HG03565 (cell line): ENCODE data around the gene ITGA4.
A peak's percentile ranks its signal among the peaks of the same experiment; 100 is the strongest.
"Not testable (repeated sequence)": the region's sequence is repeated elsewhere in the genome, so short reads cannot be mapped to it uniquely, and the experiment has no call there.

Source experiments
- ATAC-seq: cut with Tn5 transposase; IDR thresholded peaks from one replicate; pipeline ENCODE4 v1.9.1; 2021; ENCODE audit warnings: mild to moderate bottlenecking, moderate library complexity; ENCODE audit not compliant: unreplicated experiment

The ITGA4 gene

DNA sequence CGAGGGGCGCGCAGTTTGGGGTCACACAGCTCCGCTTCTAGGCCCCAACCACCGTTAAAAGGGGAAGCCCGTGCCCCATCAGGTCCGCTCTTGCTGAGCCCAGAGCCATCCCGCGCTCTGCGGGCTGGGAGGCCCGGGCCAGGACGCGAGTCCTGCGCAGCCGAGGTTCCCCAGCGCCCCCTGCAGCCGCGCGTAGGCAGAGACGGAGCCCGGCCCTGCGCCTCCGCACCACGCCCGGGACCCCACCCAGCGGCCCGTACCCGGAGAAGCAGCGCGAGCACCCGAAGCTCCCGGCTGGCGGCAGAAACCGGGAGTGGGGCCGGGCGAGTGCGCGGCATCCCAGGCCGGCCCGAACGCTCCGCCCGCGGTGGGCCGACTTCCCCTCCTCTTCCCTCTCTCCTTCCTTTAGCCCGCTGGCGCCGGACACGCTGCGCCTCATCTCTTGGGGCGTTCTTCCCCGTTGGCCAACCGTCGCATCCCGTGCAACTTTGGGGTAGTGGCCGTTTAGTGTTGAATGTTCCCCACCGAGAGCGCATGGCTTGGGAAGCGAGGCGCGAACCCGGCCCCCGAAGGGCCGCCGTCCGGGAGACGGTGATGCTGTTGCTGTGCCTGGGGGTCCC is at the start of gene ITGA4:
TSS of gene ITGA4 (plus strand) at position 266 of the 620 bp plus-strand sequence. CDS start at position 535, 269 bp downstream.
- peak; percentile 49 for ATAC-seq

DNA sequence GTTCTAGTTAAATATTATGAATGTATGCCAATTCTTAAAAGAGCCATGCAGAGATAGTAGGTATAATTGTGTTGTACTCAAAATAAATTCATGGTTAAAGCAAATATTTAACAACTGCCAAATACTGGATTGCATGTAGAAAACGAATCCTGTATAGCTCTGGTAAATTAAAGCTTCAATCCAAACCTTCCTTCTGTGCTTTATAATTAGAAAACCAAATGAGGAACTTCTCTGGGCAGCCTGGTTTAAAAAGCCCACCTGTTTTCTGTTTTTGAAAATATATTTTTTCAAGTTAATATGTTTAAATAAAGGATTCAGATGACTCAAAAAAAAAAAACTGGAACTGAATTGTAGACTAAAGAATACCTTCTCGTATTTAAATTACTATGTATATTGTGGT is 48.3 kb upstream of the ITGA4 start:
- no peak for ATAC-seq

- ATAC-seq: peak; percentile 57
These were observed 45.9 kb upstream of the ITGA4 start for GRCh38 chr2:181411105-181411849.

- no peak for ATAC-seq
These were observed 37.9 kb upstream of the ITGA4 start for GRCh38 chr2:181419129-181419855.

- no peak for ATAC-seq
These were observed 36.7 kb upstream of the ITGA4 start for GRCh38 chr2:181420259-181421130.

- ATAC-seq: no peak
These were observed 36.1 kb upstream of the ITGA4 start for GRCh38 chr2:181421131-181421458.

GRCh38 chr2:181421464-181421863 is 35.7 kb upstream of the ITGA4 start:
- no peak for ATAC-seq

- ATAC-seq: no peak
These were observed 30.5 kb upstream of the ITGA4 start for GRCh38 chr2:181426672-181427071.

DNA sequence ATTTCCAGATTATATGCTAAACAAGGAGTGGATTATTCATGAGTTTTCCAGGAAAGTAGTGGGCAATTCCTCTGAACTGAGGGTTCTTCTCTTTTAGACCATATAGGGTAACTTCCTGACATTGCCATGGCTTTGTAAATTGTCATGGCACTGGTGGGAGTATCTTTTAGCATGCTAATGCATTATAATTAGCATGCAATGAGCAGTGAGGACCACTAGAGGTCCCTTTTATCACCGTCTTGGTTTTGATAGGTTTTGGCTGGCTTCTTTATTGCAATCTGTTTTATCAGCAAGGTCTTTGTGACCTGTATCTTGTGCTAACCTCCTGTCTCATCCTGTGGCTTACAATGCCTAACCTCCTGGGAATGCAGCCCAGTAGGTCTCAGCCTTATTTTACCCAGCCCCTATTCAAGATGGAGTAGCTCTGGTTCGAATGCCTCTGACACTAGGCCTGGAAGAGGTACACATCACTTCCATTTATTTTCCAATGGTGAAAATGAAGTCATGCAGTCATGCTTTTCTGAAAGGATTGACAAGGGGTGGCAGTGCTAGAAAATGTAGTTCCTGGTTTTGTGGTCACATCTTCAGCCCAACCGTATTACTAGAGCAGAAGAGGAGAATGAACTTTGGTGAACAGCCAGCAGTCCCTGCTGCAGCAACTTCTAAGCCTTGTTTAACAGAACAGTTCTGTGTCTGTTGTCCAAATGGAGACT is 26.6 kb upstream of the ITGA4 start:
- ATAC-seq: no peak

DNA sequence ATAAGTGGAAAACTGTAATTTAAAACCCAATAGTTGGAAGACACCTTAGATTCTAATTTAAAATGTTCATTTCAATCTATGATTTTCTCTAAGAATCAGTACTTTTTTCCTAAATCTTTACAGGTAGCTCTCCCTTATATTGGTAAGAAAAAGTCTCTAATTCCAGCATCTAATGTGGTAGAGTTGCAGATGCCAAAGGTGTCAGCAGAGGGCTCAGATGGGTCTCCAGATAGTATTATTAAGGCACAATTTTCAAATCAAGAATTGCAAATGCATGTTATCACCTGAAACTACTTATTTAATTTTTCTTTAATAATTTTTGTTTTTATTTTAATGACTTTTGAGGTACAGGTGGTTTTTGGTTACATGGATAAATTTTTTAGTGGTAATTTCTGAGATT is 25.5 kb upstream of the ITGA4 start:
- no peak for ATAC-seq

DNA sequence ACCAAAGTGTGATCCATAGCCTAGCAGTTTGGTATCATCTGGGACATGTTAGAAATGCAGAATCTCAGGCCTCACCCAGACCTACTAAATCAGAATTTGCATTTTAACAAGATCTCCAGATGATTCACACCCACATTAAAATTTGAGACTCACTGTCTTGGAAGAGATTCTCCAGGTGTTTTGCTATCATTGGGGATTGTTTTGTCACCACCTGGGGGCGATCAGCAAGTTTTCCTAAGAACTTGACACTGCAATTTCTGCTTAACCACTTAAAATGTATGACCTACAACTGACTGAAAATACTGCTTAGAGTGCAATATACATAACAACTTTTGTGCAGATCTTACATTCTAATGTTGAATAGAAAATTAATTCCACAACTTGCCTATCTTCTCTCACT is 18.9 kb upstream of the ITGA4 start:
- ATAC-seq: no peak

GRCh38 chr2:181440344-181440743 is 16.8 kb upstream of the ITGA4 start:
- no peak for ATAC-seq

GRCh38 chr2:181440919-181441318 is 16.3 kb upstream of the ITGA4 start:
- ATAC-seq: no peak

- ATAC-seq: no peak
These were observed 15.5 kb upstream of the ITGA4 start for GRCh38 chr2:181441670-181442069.

DNA sequence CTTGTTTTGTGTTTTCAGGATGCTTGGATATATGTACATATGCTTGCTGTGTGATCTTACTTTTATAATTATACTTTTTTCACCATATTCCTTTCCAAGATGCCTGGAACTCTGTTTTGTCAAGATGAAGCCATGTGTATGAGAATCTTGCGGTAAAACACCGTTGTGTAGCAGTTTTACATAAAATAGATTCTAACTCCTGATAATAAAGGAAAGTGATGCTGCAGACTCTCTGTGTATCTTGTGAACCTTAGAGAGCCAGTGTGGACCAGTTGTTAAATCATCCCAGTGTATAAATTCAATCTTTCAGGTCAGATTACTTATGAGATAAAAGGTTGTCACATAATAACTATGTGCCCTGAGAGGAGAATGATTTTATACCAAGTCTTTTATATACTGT is 12.5 kb upstream of the ITGA4 start:
- no peak for ATAC-seq

GRCh38 chr2:181446985-181447384 is 10.2 kb upstream of the ITGA4 start:
- no peak for ATAC-seq

GRCh38 chr2:181449278-181449677 is 7.9 kb upstream of the ITGA4 start:
- not testable (repeated sequence) for ATAC-seq

DNA sequence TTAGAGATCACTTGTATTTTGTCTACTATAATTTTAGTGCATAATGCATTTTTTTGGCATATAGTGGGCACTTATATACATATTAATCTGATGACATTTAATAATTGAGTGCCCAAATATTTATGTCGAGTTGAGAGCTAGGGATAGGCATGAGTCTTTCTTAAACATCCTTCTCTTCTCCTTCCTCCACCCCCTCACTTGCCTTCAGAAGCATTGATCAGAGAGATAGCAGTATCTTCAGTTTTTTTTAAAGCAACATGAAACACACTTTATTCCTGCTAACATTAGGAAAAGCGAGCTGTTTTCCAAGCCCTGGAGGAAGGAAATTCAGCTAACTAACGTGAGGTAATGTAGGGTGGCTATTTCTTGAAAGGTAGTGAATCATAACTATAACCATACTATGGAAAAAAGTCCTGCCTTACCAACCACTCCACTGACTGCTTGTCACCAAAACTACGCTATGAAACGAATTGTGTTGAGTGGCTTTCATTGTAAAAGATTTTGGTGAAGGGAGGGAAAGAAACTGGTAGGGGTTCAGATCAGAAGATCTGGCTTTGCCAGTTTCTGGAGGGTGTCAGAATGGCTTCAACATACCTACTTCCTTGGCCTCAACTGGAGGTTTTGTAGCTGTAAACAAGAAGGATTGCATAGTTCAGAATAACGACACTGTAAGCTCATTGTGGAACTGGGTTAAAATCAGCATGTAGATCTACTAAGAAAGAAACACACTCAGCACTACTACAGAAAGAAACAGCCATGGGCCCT is 2.3 kb upstream of the ITGA4 start:
- no peak for ATAC-seq

GRCh38 chr2:181456660-181457120 is 496 bp upstream of the ITGA4 start:
- ATAC-seq: peak; percentile 70
